Stimulated activated CD4-positive, alpha-beta T cell treated with anti-CD3 and anti-CD28 coated beads, Interleukin-4, amount 100 ng/mL, for 24 hours (primary cell): Measurements from ENCODE around the gene IKZF5.

Source experiments
- DNase-seq: peaks from one replicate; pipeline ENCODE4 v3.0.0-alpha.2; 2020

Gene IKZF5

DNA sequence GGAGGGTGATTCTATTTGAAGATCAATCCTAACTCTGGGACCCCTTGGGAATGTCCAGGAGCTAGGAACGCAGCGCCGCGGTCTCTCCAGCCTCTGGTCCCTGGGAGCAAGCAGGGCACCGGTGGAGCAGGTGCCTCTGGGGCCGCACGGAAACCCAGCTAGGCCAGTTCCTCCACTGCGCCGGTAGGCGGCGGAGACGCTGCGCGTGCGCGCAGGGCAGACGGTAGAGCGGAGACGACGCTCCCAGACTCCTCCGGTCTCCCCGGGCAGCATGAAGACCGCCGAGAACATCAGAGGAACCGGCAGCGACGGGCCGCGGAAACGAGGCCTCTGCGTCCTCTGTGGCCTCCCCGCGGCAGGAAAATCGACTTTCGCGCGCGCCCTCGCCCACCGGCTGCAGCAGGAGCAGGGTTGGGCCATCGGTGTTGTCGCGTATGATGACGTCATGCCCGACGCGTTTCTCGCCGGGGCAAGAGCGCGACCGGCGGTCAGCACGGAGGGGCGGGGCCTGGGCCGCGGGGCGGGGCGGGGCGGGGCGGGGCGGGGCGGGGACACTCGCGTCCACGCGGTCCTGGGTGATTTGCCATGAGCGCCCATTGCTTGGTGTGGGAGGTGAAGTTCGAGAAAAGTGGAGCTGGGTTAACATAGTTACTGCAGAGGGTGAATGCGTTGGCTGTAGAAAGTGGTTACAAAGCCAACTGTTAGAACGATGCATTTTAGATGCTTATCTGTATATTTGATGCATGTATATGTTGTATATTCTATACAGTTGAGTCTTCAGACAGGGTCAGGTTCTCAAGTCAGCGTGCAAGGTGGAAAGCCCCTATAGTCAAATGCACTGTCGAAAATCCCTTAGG lies 28.2 kb downstream of the IKZF5 start, which contains the start of gene PSTK:
TSS of gene PSTK (plus strand) at position 193 of the 857 bp plus-strand sequence. CDS start at position 272, 79 bp downstream.
- peak; percentile 88 for DNase-seq

DNA sequence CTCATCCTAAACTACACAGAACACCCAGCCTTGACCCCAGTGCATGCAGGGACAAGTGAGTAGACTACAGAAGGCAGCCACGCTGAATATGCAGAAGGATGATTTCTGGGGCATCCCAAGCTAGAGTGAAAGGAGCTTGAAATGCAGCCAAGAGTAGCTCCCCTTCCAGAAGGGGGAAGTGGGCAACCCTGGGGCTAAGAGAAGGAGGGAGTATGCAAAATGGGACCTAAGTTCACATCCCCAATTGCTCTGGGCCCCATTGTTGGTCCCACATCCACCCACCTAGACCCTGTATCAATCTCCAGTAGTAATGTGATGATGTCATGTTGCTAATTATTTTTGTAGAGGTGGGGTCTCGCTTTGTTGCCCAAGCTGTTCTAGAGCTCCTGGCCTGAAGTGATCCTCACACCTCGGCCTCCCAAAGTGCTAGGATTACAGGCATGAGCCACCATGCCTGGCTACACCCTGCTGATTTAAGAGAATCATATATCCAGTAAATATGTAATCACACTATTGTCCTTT lies 34.0 kb downstream of the IKZF5 start:
- DNase-seq, result no peak

DNA sequence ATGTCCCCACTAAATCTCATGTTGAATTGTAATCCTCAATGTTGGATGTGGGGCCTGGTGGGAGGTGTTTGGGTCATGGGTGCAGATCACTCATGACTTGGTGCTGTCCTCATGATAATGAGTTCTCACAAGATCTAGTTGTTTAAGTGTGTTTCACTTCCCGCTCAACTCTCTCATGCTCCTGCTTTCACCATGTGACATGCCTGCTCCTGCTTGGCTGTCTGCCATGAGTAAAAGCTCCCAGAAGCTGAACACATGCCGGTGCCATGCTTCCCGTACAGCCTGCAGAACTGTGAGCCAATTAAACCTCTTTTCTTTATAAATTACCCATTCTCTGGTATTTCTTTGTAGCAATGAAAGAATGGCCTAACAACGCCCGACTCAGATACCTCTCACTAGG lies 34.6 kb downstream of the IKZF5 start:
- DNase-seq, result no peak

DNA sequence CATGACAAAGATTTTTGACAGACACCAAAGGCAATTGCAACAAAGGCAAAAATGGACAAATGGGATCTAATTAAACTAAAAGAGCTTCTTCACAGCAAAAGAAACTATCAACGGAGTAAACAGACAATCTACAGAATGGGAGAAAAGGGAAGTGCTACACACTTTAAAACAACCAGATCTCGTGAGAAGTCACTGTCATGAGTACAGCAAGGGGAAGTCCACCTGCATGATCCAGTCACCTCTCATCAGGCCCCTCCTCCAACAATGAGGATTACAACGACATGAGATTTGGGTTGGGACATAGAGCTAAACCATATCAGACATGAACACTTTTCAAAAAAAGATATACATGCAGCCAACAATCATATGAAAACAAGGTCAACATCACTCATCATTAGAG lies 39.9 kb downstream of the IKZF5 start:
- no peak for DNase-seq

DNA sequence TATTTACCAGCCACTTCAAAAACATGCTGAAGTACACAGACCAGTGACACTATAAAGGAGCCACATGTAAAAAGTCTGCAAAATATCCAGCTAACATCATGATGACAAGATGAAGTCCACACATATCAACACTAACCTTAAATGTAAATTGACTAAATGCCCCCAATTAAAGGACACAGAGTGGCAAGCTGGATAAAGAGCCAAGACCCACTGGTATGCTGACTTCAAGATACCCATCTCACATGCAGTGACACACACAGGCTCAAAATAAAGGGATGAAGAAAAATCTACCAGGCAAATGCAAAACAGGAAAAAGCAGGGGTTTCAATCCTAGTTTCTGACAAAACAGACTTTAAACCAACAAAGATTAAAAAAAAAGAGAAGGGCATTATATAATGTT lies 41.7 kb downstream of the IKZF5 start:
- no peak for DNase-seq

DNA sequence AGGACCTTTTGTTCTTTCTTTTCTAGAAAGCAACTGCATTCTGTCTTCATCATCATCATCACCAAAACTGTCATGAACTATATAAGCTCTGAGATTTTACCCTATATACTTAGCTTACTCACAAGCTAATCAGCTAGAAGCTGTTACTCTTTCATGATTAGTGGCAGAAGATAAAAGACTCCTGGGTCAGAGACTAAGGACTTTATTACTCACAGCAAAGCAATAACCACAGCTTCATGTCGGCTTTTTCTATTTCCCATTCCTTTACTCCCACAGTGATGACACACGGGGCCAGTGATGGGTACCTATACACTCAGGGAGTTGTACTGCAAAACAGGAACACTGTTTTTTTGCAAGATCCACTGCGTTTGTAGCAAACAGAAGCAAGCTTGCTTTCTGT lies 46.2 kb downstream of the IKZF5 start:
- DNase-seq, result no peak

DNA sequence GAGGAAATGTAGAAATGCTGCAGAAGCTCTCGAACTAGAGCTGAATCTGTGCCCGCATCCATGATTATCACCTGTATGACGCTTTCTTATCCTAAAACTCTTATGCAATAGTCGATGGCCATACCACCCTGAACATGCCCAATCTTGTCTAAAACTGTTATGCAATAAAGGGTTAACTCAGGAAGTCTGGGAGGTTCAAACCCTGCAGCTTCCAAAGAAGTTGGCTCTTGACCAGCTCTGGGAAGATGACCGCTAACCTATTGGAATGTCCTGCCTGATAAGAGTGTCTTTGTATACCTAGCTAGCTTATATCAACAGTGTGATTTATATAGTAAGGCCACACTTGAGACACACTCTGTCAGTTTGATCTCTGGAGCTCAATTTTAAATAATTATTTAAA lies 51.1 kb downstream of the IKZF5 start:
- no peak for DNase-seq

DNA sequence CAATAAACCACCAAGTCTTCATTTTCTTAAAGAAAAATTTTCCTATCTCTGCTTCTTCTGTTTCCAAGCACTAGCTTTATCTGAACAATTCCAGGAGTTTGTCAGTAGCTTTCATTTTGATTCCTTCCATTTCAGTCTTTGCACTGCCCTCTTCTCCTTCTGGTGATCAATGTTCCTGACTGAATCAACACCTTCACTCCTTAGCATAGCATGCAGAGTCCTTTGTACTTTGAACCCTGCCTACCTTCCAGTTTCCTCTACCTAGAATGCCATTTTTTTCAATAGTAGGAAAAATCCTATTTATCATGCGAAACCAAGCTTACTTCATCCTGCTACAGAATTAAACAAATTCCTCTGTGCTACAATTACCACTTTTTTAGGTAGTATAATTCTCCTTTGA lies 52.7 kb downstream of the IKZF5 start:
- no peak for DNase-seq

DNA sequence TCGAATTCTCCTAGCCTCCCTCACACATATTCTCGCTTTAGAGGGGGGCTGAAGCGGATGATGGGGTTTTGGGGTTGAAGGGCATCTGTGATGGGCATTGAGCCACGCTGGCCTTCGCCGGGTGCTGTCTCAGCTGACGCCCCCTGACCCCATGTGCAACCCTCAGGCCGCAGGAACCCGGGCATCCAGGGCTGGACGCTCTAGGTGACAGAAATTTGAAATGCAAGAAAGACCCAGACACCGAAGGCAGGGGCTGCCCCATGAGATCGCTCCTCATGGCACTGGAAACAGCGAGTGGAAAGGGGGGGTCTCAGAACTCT lies 53.9 kb downstream of the IKZF5 start:
- DNase-seq, result no peak

DNA sequence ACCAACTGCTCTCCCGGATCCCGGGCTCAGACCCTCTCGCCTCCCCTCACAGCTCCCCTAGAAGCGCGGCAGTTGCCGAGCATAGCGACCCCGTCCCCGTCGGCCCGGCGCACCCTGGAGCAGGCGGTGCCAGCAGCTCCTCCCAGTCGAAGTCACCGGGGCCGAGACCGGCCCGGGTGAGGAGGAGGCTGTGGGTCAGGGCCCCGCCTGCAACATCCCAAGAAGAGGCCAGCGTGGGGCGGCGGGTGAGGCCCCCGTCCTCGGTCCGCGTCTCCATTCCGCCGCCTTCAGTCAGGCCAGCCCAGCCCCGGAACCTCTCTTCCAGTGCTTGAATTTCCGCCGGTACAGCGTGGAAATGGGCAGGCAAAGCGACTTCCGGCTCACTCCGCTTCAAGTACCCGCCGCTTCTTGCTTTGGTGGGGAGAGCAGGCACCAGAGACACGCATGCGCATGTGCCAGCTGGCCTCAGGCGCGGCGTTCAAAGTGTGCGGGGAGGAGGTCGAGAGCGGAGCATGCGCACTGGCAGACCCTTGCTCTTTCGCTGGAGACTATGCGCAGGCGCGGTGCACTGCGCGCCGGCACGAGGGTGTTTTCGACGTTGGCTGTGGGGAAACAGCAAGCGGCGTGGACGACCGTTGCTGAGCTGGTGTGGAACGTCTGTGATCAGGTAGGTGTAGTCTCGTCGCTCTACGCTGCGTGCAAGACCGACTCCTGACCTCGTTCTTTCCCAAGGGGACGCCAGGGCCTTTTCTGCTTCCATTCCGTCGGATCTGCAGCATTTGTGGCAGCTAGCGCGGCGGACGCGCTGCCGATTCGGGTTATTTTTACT lies 54.5 kb downstream of the IKZF5 start, which contains the start of gene C10orf88:
TSS of gene C10orf88 (minus strand) at position 326 of the 829 bp plus-strand sequence. CDS start at position 277, 49 bp downstream.
- DNase-seq, result peak; percentile 98

DNA sequence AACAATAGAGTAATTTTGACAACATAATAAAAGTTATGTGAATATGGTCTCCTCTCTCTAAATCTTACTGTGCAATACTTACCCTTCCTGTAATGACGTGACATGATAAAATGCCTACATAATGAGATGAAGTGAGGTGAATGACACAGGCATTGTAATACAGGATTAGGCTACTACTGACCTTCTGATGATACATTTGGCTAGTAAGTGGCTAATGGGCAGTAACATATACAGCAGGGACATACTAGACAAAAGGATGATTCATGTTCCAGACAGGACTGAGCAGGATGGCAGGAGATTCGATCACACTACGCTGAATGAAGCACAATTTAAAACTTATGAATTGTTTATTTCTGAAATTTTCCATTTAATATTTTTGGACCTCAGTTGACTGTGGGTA lies 59.3 kb downstream of the IKZF5 start:
- no peak for DNase-seq
